ENCODE data around the gene HDC.

Gene HDC

GRCh38 chr15:50222181-50222580, 43.3 kb downstream of the HDC start:
- peak overlapping the region; percentile 41 for H3K27ac Mint-ChIP-seq
- ATAC-seq (no peak), DNase-seq (ENCODE audit: low spot score in 2 of 2) (no peak)
- peaks cover 58% of the 10 kb centered on the region for H3K36me3 Mint-ChIP-seq
- H3K9me3 Mint-ChIP-seq, result no peaks in the 10 kb centered on the region
- peaks cover 16% of the 10 kb centered on the region for H3K4me1 Mint-ChIP-seq
- no peak overlapping the region for H3K4me3 Mint-ChIP-seq

DNA sequence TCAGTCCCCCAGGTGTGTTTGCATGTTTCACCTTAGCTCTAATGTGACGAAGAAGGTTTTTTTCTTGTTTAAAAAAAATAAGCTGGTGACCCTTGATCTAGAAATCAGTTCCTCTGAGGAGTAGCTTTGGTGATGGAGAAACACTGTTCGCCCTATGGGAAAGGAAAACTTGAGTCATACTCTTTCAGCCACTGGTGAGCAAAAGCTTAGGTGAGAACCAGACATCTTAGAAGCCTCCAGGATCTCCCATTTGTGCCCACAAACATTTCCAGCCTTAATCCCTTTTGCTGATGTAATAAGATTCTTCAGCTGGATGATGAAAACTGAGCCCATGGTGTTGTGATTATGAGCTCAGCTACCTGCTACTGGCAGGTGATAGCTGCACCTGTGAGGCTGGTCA, 45.7 kb downstream of the HDC start:
- no peaks in the 10 kb centered on the region for H3K9me3 Mint-ChIP-seq
- peaks cover 16% of the 10 kb centered on the region for H3K4me1 Mint-ChIP-seq
- peak overlapping the region; percentile 38 for H3K27ac Mint-ChIP-seq
- ATAC-seq (peak; percentile 57), DNase-seq (ENCODE audit: low spot score in 2 of 2) (no peak)
- H3K4me3 Mint-ChIP-seq, result no peak overlapping the region
- H3K36me3 Mint-ChIP-seq, result peaks cover 35% of the 10 kb centered on the region

DNA sequence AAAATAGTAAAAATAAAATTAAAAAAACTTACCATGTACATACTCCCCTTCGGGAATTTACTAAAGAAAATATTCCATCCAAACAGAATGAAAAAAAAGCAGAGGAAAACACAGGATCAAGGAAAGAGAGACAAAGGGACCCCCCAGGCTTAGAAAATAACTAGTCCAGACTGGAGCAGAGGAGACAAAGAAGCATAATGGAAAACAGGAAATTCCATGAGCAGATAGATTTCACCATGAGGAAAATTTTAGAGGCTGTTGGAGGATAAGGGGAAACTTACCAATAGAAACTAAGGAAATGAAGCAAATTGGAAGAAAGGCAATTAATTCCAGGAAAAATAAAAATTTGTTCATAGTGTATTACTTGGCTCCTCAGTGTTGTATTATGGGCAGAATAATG, 46.8 kb downstream of the HDC start:
- ATAC-seq, result no peak
- Mint-ChIP-seq H3K9me3 (no peaks in the 10 kb centered on the region), H3K27ac (peak overlapping the region; percentile 38), H3K36me3 (peaks cover 28% of the 10 kb centered on the region), H3K4me1 (peaks cover 16% of the 10 kb centered on the region), H3K4me3 (no peak overlapping the region)
- DNase-seq (ENCODE audit: low spot score in 2 of 2), result no peak

GRCh38 chr15:50218291-50218690, 47.2 kb downstream of the HDC start:
- no peaks in the 10 kb centered on the region for H3K9me3 Mint-ChIP-seq
- H3K27ac Mint-ChIP-seq, result no peak overlapping the region
- ATAC-seq, result no peak
- H3K4me3 Mint-ChIP-seq, result no peak overlapping the region
- DNase-seq (ENCODE audit: low spot score in 2 of 2), result no peak
- peaks cover 16% of the 10 kb centered on the region for H3K4me1 Mint-ChIP-seq
- H3K36me3 Mint-ChIP-seq, result peaks cover 24% of the 10 kb centered on the region

DNA sequence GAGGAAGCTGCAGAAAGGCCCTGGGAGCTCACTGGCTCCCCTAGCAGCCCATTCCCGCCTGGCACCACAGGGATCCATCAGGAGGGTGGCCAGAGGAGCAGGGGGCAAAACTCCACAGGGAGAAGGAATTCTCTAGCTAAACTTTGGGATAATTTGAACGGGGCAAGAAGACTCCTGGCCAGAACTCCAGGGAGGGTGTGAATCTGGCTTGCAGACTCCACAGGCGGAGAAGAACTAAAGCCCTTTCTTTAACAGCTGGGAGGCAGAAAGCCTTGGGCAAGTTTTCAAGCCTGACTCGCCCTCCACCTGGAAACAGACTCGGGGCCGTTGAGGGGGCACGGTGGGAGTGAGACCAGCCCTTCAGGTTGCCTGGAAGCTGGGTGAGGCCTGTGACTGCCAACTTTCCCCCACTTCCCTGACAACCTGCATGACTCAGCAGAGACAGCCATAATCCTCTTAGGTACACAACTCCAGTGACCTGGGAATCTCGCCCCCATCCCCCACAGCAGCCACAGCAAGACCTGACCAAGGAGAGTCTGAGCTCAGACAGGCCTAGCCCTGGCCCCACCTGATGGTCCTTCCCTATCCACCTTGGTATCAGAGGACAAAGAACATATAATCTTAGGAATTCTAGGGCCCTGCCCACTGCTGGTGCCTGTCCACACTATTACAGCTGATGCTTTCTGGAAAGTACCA, 54.9 kb downstream of the HDC start:
- no peaks in the 10 kb centered on the region for H3K4me1 Mint-ChIP-seq
- ATAC-seq (no peak), DNase-seq (ENCODE audit: low spot score in 2 of 2) (no peak)
- H3K27ac Mint-ChIP-seq, result no peak overlapping the region
- no peak overlapping the region for H3K4me3 Mint-ChIP-seq
- peaks cover 11% of the 10 kb centered on the region for H3K9me3 Mint-ChIP-seq
- peaks cover 49% of the 10 kb centered on the region for H3K36me3 Mint-ChIP-seq

- Mint-ChIP-seq H3K4me3 (no peak overlapping the region), H3K9me3 (peaks cover 11% of the 10 kb centered on the region), H3K4me1 (no peaks in the 10 kb centered on the region), H3K27ac (no peak overlapping the region), H3K36me3 (peaks cover 56% of the 10 kb centered on the region)
- DNase-seq (ENCODE audit: low spot score in 2 of 2) (no peak), ATAC-seq (no peak)
Measured at GRCh38 chr15:50209809-50210208, 55.7 kb downstream of the HDC start.

GRCh38 chr15:50206020-50206419, 59.5 kb downstream of the HDC start:
- H3K36me3 Mint-ChIP-seq, result peaks cover 77% of the 10 kb centered on the region
- no peak for ATAC-seq

DNA sequence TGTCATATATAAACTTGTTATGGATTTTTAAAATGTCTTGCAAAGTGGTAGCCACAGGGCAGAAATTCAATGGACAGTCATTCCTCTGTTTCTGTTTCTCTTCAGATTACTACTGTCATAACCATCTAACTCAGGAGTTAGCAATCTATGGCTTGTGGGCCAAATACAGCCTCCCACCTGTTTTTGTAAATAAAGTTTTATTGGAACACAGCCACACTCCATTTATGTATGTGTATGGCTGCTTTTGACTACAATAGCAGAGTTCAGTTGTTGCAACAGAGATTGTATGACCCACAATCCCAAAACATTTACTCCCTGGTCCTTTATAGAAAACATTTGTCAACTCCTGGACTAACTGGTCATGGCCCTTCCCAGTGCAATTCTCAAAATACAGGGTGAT, 63.5 kb downstream of the HDC start:
- H3K4me3 Mint-ChIP-seq, result no peak overlapping the region
- H3K4me1 Mint-ChIP-seq, result no peaks in the 10 kb centered on the region
- peaks cover 69% of the 10 kb centered on the region for H3K36me3 Mint-ChIP-seq
- H3K27ac Mint-ChIP-seq, result no peak overlapping the region
- no peaks in the 10 kb centered on the region for H3K9me3 Mint-ChIP-seq
- DNase-seq (ENCODE audit: low spot score in 2 of 2) (no peak), ATAC-seq (no peak)

More at GRCh38 chr15:50206020-50206419, 59.5 kb downstream of the HDC start:
- H3K9me3 Mint-ChIP-seq, result peaks cover 2% of the 10 kb centered on the region
- H3K4me3 Mint-ChIP-seq, result no peak overlapping the region
- DNase-seq (ENCODE audit: low spot score in 2 of 2), result no peak
- no peaks in the 10 kb centered on the region for H3K4me1 Mint-ChIP-seq
- H3K27ac Mint-ChIP-seq, result no peak overlapping the region

DNA sequence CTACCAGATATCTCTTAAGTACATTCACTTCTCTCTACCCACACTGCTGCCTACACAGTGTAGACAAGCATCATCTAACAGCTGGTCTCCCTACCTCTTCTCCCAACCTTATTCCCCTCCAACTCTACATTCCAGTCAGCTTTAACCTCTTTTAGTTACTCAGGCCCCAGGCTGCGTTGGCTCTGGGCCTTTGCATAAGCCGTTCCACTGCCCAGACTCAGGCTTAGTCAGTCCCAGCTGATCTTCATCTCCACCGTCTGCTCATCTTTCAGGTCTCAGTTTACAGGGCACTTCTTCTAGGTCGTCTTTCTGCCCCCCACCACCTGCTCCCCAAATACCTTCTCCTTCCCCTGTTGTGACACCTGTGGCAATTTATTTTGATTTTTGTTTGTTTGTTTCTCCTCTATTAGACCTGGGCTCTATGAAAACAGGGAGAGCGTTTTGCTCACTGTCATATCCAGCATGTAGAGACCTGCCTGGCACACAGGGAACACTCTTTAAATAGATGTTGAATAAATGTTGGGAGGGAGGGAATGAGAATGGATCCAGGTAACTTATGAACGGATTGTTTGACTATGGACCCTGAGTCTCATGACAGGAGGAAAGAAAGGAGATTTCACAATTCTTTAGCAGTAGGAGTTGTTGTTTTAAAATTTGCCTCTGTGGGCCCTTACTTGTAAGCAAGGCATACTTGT, 72.5 kb downstream of the HDC start:
- H3K27ac Mint-ChIP-seq, result no peak overlapping the region
- H3K36me3 Mint-ChIP-seq, result peaks cover 71% of the 10 kb centered on the region

DNA sequence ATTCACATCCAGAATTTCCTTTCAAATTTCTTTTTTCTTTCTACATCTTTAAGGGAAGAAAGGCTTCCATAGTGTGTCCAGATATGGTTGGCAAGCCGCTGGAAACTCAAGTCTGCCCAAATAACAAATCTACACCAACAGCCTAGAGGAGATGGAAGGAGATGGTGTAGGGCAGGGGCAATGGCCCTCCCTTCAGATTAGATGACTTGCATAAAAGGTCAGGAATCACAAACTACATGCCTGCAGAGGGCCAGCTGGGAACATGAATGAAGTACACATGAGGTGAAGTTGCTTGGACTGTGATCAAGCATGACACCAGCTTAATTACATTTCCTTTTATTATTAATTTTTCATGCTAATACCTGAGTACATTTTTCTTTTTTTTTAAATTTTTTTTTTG, 73.4 kb downstream of the HDC start:
- Mint-ChIP-seq H3K27ac (no peak overlapping the region), H3K4me3 (no peak overlapping the region), H3K4me1 (peaks cover 24% of the 10 kb centered on the region), H3K9me3 (no peaks in the 10 kb centered on the region), H3K36me3 (peaks cover 72% of the 10 kb centered on the region)
- no peak for DNase-seq (ENCODE audit: low spot score in 2 of 2)
- no peak for ATAC-seq

More for the DNA sequence above, 72.5 kb downstream of the HDC start:
- no peaks in the 10 kb centered on the region for H3K9me3 Mint-ChIP-seq
- DNase-seq (ENCODE audit: low spot score in 2 of 2), result no peak
- no peak overlapping the region for H3K4me3 Mint-ChIP-seq
- no peak for ATAC-seq
- peaks cover 17% of the 10 kb centered on the region for H3K4me1 Mint-ChIP-seq
